Regular cardiac myocyte (primary cell): ENCODE data around the gene KBTBD7. TPM values are rescaled to one million over a fixed set of nuclear protein-coding genes. Genes with fewer than 3 reads are reported as not detected.

Experiments
- total RNA-seq: library from RNA; depleted of rRNA; stranded (reverse); fragments of >200 nt; gene quantifications from 2 replicates; pipeline ENCODE4 v1.2.3, GENCODE V29; 2014

The KBTBD7 gene
- 5.9 and 8.7 TPM in 2 replicates for total RNA-seq

DNA sequence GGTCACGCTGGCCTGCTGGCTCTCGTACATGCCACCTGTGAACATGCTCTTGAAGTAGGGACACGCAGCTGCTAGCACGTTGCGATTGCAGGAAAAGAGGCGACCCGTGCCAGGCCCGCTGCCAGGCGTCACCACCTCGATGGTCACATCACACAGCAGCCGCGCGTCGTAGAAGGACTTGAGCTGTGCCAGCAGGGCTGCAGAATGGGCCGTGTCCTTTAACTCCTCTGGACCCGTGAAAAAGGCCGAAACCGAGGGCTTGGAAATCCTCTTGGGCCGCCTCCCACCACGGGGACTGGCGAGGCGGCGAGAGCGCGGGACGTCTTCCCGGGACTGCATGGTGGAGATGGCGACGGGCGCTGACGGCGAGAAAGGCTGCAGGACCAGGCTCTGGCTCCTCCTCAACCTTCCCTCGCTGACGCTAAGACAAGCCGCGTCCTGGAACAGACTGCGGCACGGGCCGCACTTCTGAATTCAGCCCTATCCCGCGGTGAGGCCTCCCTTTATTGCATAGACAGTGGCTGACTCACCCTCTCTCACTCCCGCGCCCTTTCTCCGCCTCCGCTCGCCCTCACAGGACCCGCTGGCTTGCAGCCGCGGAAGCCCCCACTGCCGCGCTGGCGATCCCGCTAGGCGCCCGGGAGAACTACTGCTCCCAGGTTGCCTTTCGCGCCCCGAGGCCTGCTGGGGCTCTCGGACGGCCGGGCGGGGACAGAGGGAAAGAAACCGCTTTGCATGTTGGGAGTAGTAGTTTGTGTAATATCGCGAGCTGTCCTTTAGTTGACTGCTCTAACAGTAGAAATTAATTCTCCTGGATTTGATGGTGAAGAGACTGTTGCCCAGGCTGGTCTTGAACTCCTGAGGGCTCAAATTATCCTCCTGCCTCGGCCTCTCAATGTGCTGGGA is at the start of gene KBTBD7:
Gene KBTBD7 (minus strand): TSS at position 651 of the 906 bp plus-strand sequence. CDS start 312 bp downstream, at position 339.

Other genes with a start within 250 kb of the KBTBD7 start
- 27.6 and 33.0 TPM in 2 replicates for gene ELF1, start 175.3 kb downstream of the KBTBD7 start, total RNA-seq
- 9.8 and 9.9 TPM in 2 replicates for gene WBP4, start 133.1 kb downstream of the KBTBD7 start, total RNA-seq
- 9.0 and 15.1 TPM in 2 replicates for gene KBTBD6, start 61.8 kb downstream of the KBTBD7 start, total RNA-seq
- 14.6 and 18.0 TPM in 2 replicates for gene MTRF1, start 69.0 kb upstream of the KBTBD7 start, total RNA-seq
- 5.6 and 7.0 TPM in 2 replicates for gene NAA16, start 116.7 kb upstream of the KBTBD7 start, total RNA-seq